HG03103 (cell line): ENCODE measurements around the gene MFAP2.

Experiments used
- ATAC-seq: cut with Tn5 transposase; IDR thresholded peaks from one replicate; pipeline ENCODE4 v1.9.1; 2021; ENCODE audit warnings: low read depth; ENCODE audit not compliant: unreplicated experiment

The MFAP2 gene

GRCh38 chr1:16981269-16981849, 939 bp upstream of the MFAP2 start:
- no peak for ATAC-seq

GRCh38 chr1:16979475-16980327, 719 bp downstream of the MFAP2 start:
- ATAC-seq, result no peak

- ATAC-seq, result no peak
Measured at GRCh38 chr1:16978567-16979474, 1.6 kb downstream of the MFAP2 start.

- no peak for ATAC-seq
Measured at GRCh38 chr1:16978139-16978538, 2.3 kb downstream of the MFAP2 start.

GRCh38 chr1:16977377-16977776, 3.0 kb downstream of the MFAP2 start:
- ATAC-seq, result no peak

- ATAC-seq, result no peak
Measured at GRCh38 chr1:16976966-16977365, 3.5 kb downstream of the MFAP2 start.

GRCh38 chr1:16975838-16976237, 4.6 kb downstream of the MFAP2 start:
- no peak for ATAC-seq

GRCh38 chr1:16975211-16975610, 5.2 kb downstream of the MFAP2 start:
- no peak for ATAC-seq

- no peak for ATAC-seq
Measured at GRCh38 chr1:16973215-16973614, 7.2 kb downstream of the MFAP2 start.

GRCh38 chr1:16972189-16972895, 8.1 kb downstream of the MFAP2 start:
- ATAC-seq, result no peak

GRCh38 chr1:16971341-16972188, 8.9 kb downstream of the MFAP2 start:
- no peak for ATAC-seq

GRCh38 chr1:16970132-16970910, 10.1 kb downstream of the MFAP2 start:
- no peak for ATAC-seq

GRCh38 chr1:16969651-16970050, 10.8 kb downstream of the MFAP2 start:
- ATAC-seq, result no peak

GRCh38 chr1:16969057-16969611, 11.3 kb downstream of the MFAP2 start:
- no peak for ATAC-seq

GRCh38 chr1:16968372-16968771, 12.0 kb downstream of the MFAP2 start:
- no peak for ATAC-seq

GRCh38 chr1:16967962-16968361, 12.5 kb downstream of the MFAP2 start:
- no peak for ATAC-seq

GRCh38 chr1:16967095-16967575, 13.3 kb downstream of the MFAP2 start:
- no peak for ATAC-seq

GRCh38 chr1:16966282-16966681, 14.1 kb downstream of the MFAP2 start:
- no peak for ATAC-seq
